Nephron progenitor cell (in vitro differentiated cells): ENCODE data around the gene ALS2.
A peak's percentile ranks its signal among the peaks of the same experiment; 100 is the strongest.
"Not testable (repeated sequence)": the region's sequence is repeated elsewhere in the genome, so short reads cannot be mapped to it uniquely, and the experiment has no call there.

Source experiments
- DNase-seq: peaks from one replicate; pipeline ENCODE4 v3.0.0; 2021
- H3K27ac Mint-ChIP-seq: 2 replicates; pipeline ENCODE4 v1.8.0; 2021; ENCODE audit warnings: mild to moderate bottlenecking, moderate library complexity, mixed read lengths
- H3K27me3 Mint-ChIP-seq: 2 replicates; pipeline ENCODE4 v1.8.0; 2021; ENCODE audit warnings: mild to moderate bottlenecking, low read depth, mixed read lengths; ENCODE audit not compliant: poor library complexity
- H3K36me3 Mint-ChIP-seq: 2 replicates; pipeline ENCODE4 v1.8.0; 2021; ENCODE audit warnings: low read depth, mixed read lengths
- H3K4me1 Mint-ChIP-seq: 2 replicates; pipeline ENCODE4 v1.8.0; 2021; ENCODE audit warnings: mixed read lengths
- H3K4me3 Mint-ChIP-seq: 2 replicates; pipeline ENCODE4 v1.8.0; 2021; ENCODE audit warnings: mild to moderate bottlenecking, moderate library complexity, mixed read lengths
- H3K9me3 Mint-ChIP-seq: 2 replicates; pipeline ENCODE4 v1.8.0; 2021; ENCODE audit warnings: mild to moderate bottlenecking, moderate library complexity, mixed read lengths
- TF ChIP-seq, protein P1 (sequence below): fragments of 200-600 bp; sonication (generic); IDR thresholded peaks from 2 replicates; pipeline ENCODE4 v1.5.0; 2021; ENCODE audit warnings: antibody characterized with exemption

ALS2 gene

DNA sequence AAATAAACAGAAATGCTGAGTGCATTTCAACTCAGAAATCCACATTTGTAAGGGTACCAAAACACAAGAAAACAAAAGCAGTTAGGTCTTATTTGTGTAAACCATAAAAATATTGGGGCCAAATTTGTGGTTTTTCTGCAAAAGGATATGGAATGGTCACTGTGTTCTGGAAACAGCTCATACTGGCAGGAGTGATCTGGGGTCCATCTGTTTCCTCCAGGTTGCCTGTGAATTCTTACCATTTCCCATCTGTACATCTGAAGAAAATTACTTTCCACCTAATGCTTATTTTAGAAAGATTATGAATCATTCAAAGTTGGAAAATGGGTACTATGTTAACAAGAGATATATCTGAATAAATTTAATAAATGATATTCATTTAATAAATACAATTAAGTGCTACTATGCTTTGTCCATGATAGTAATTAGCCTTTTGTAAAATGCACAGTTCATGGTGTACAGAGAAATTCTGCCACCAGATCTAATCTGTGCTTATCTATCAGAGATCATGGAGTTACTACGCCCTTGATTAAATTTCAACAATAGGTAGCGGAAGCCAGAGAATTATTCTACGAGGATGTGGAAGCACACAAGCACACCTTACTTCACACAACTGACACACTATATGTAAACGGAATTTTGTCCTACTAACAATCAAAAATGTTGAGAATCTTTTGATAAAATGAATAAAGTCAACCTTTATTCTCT lies 10.9 kb downstream of the ALS2 start:
- Mint-ChIP-seq H3K4me1 (no peaks in the 10 kb centered on the region), H3K9me3 (peaks cover 7% of the 10 kb centered on the region), H3K27me3 (no peaks in the 10 kb centered on the region), H3K27ac (no peak overlapping the region), H3K4me3 (no peak overlapping the region), H3K36me3 (peaks cover 18% of the 10 kb centered on the region)
- TF ChIP-seq, protein P1, sequence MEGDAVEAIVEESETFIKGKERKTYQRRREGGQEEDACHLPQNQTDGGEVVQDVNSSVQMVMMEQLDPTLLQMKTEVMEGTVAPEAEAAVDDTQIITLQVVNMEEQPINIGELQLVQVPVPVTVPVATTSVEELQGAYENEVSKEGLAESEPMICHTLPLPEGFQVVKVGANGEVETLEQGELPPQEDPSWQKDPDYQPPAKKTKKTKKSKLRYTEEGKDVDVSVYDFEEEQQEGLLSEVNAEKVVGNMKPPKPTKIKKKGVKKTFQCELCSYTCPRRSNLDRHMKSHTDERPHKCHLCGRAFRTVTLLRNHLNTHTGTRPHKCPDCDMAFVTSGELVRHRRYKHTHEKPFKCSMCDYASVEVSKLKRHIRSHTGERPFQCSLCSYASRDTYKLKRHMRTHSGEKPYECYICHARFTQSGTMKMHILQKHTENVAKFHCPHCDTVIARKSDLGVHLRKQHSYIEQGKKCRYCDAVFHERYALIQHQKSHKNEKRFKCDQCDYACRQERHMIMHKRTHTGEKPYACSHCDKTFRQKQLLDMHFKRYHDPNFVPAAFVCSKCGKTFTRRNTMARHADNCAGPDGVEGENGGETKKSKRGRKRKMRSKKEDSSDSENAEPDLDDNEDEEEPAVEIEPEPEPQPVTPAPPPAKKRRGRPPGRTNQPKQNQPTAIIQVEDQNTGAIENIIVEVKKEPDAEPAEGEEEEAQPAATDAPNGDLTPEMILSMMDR, result no peak
- DNase-seq, result no peak

DNA sequence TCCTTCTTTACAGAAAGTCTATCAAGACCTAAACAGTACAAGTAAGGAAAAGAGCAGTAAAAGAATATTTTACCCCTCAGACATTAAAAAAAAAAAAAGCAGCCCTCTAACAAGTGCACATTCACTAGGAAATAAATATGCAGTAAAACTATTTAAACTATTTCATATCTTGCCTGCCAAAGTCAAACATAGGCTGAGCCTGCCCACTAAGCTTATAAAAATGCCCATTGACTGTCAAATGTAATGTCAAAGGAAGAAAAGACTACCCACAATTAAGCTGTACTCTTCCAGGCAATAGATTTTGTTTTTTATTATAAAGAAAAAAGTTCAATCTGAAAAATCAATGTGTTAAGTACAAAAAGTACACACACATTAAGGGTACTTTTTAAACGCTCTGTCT lies 11.8 kb downstream of the ALS2 start:
- no peaks in the 10 kb centered on the region for H3K27me3 Mint-ChIP-seq
- peak overlapping the region; percentile 16 for H3K27ac Mint-ChIP-seq
- no peak overlapping the region for H3K4me3 Mint-ChIP-seq
- no peaks in the 10 kb centered on the region for H3K4me1 Mint-ChIP-seq
- H3K9me3 Mint-ChIP-seq, result peaks cover 7% of the 10 kb centered on the region
- TF ChIP-seq, protein P1, result no peak
- H3K36me3 Mint-ChIP-seq, result peaks cover 21% of the 10 kb centered on the region
- DNase-seq, result no peak

DNA sequence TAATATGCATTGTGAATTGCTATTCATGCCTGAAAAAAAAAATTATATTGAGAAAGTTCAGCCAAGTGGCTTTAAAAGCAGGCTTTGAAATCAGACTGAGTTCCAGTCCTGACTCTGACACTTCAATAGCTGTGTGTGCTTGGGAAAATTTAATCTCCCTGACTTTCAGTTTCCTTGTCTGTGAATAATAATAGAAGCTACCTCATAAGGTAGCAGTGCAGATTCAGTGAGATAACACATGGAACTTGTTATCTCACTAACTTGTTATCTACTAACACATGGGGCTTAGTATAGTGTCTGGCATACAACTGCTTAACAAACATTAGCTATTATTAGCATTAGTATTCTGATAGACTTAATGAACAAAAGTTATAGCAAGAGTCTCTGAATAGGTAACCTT lies 14.9 kb downstream of the ALS2 start:
- Mint-ChIP-seq H3K36me3 (peaks cover 31% of the 10 kb centered on the region), H3K27ac (no peak overlapping the region), H3K4me1 (no peaks in the 10 kb centered on the region), H3K9me3 (peaks cover 7% of the 10 kb centered on the region), H3K4me3 (no peak overlapping the region), H3K27me3 (no peaks in the 10 kb centered on the region)
- DNase-seq, result no peak
- TF ChIP-seq, protein P1, result no peak

DNA sequence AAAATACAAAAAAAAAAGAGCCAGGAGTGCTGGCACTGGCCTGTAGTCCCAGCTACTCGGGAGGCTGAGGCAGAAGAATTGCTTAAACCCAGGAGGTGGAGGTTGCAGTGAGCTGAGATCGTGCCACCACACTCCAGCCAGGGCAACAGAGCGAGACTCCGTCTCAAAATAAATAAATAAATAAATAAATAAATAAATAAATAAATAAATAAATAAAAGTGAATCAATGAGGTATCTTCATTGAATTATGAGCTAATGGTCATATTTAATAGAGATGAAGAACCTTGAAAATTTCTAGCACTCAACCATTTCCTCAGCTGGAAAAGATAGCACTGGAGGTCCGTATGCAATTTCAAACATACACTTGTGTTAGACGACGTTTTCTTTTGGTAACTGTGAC lies 16.3 kb downstream of the ALS2 start:
- H3K27ac Mint-ChIP-seq, DNase-seq, H3K4me3 Mint-ChIP-seq, H3K4me1 Mint-ChIP-seq, H3K27me3 Mint-ChIP-seq, H3K9me3 Mint-ChIP-seq: not testable (repeated sequence)
- peaks cover 32% of the 10 kb centered on the region for H3K36me3 Mint-ChIP-seq

DNA sequence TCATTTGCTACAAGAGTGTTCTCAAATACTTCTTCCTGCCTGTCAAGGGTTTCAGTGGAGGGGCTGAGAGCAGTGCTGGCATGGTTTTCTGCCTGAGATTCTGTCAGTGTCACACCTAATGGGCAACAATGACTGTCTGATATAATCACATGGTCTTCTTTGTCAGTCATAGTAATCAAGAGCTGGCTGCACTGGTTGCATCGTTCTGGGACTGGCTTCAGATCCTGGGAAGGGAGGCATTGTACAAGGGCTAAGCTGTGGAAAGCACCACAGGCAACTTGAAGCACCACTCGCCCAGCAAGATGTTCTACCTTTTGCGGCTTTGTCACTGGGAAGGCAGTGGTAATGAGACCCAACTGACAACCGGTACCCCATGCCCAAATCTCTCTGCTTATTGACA lies 19.6 kb downstream of the ALS2 start:
- H3K27ac Mint-ChIP-seq, result peak overlapping the region; percentile 77
- H3K36me3 Mint-ChIP-seq, result peaks cover 19% of the 10 kb centered on the region
- TF ChIP-seq, protein P1, result no peak
- H3K27me3 Mint-ChIP-seq, result no peaks in the 10 kb centered on the region
- no peaks in the 10 kb centered on the region for H3K4me1 Mint-ChIP-seq
- no peak for DNase-seq
- H3K4me3 Mint-ChIP-seq, result no peak overlapping the region
- H3K9me3 Mint-ChIP-seq, result no peaks in the 10 kb centered on the region

DNA sequence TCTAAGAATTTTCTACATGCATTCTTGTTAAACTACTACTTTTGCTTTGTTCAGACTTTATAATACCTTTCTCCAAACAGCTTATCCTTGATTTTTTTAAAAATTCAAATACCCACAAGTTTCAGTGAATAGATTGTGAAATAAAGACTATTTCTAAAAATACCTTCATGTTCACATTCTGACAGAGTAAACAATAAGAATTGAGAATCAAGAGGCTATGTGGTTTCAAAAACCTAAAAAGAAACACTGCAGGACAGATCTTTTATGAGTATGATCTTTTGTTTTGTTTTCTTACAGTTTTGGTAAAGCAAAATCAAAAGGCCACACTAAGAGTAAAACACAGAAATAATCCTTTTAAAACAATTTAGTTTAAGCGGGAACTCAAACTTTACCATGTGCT lies 21.2 kb downstream of the ALS2 start:
- Mint-ChIP-seq H3K27me3 (no peaks in the 10 kb centered on the region), H3K4me1 (peaks cover 4% of the 10 kb centered on the region), H3K36me3 (peaks cover 13% of the 10 kb centered on the region), H3K4me3 (no peak overlapping the region), H3K9me3 (no peaks in the 10 kb centered on the region), H3K27ac (no peak overlapping the region)
- TF ChIP-seq, protein P1, result no peak
- DNase-seq, result no peak
